ENCODE data around the gene ACMSD. TPM values are rescaled to one million over a fixed set of nuclear protein-coding genes. Genes with fewer than 3 reads are reported as not detected.

Gene ACMSD
- total RNA-seq, 3 donors from 2014 or later, result not detected

GRCh38 chr2:134932864-134933526, 94.6 kb downstream of the ACMSD start:
- Histone ChIP-seq H3K9me3 (no peaks in the 10 kb centered on the region), H3K4me1 (ENCODE audit: low read depth) (peaks cover 10% of the 10 kb centered on the region), H3K4me3 (no peak overlapping the region), H3K36me3 (ENCODE audit: low read depth) (no peaks in the 10 kb centered on the region)
- intact Hi-C loops (cut with DNase I, micrococcal nuclease), result no loop called here
- ATAC-seq, result no peak
- TF ChIP-seq CTCF (IDR thresholded peaks at IDR 0.05), result no peak
- DNase-seq, result no peak

GRCh38 chr2:134933732-134934131, 95.3 kb downstream of the ACMSD start:
- intact Hi-C loops (cut with DNase I, micrococcal nuclease), result no loop called here
- H3K4me1 ChIP-seq (ENCODE audit: low read depth), result peaks cover 10% of the 10 kb centered on the region
- no peaks in the 10 kb centered on the region for H3K9me3 ChIP-seq
- ATAC-seq (no peak), DNase-seq (no peak)
- no peaks in the 10 kb centered on the region for H3K36me3 ChIP-seq (ENCODE audit: low read depth)
- TF ChIP-seq CTCF (IDR thresholded peaks at IDR 0.05), result no peak
- no peak overlapping the region for H3K4me3 ChIP-seq

GRCh38 chr2:134934150-134934549, 95.7 kb downstream of the ACMSD start:
- H3K4me1 ChIP-seq (ENCODE audit: low read depth), result peaks cover 6% of the 10 kb centered on the region

GRCh38 chr2:134934641-134935040, 96.2 kb downstream of the ACMSD start:
- ATAC-seq, result no peak
- Histone ChIP-seq H3K9me3 (no peaks in the 10 kb centered on the region), H3K36me3 (ENCODE audit: low read depth) (no peaks in the 10 kb centered on the region), H3K4me3 (no peak overlapping the region), H3K4me1 (ENCODE audit: low read depth) (peaks cover 6% of the 10 kb centered on the region)
- no peak for TF ChIP-seq CTCF (IDR thresholded peaks at IDR 0.05)
- DNase-seq, result no peak
- intact Hi-C loops (cut with DNase I, micrococcal nuclease), result no loop called here

More at GRCh38 chr2:134934150-134934549, 95.7 kb downstream of the ACMSD start:
- no peak for ATAC-seq
- DNase-seq, result no peak
- TF ChIP-seq CTCF (IDR thresholded peaks at IDR 0.05), result no peak
- Histone ChIP-seq H3K36me3 (ENCODE audit: low read depth) (no peaks in the 10 kb centered on the region), H3K4me3 (no peak overlapping the region), H3K9me3 (no peaks in the 10 kb centered on the region)
- intact Hi-C loops (cut with DNase I, micrococcal nuclease), result no loop called here

- H3K36me3 ChIP-seq (ENCODE audit: low read depth), result no peaks in the 10 kb centered on the region
- ATAC-seq, result no peak
- H3K4me1 ChIP-seq (ENCODE audit: low read depth), result no peaks in the 10 kb centered on the region
- no peak for TF ChIP-seq CTCF (IDR thresholded peaks at IDR 0.05)
- H3K9me3 ChIP-seq, result no peaks in the 10 kb centered on the region
- intact Hi-C loops (cut with DNase I, micrococcal nuclease), result no loop called here
- H3K4me3 ChIP-seq, result no peak overlapping the region
- no peak for DNase-seq
Observed at GRCh38 chr2:134936691-134937090, 98.3 kb downstream of the ACMSD start.

- Histone ChIP-seq H3K4me1 (ENCODE audit: low read depth) (no peaks in the 10 kb centered on the region), H3K4me3 (no peak overlapping the region), H3K9me3 (no peaks in the 10 kb centered on the region), H3K36me3 (ENCODE audit: low read depth) (no peaks in the 10 kb centered on the region)
- intact Hi-C loops (cut with DNase I, micrococcal nuclease), result no loop called here
- ATAC-seq (no peak), DNase-seq (no peak)
- TF ChIP-seq CTCF (IDR thresholded peaks at IDR 0.05), result no peak
Observed at GRCh38 chr2:134943540-134943939, 105.1 kb downstream of the ACMSD start.
